CD4-positive, CD25-positive, alpha-beta regulatory T cell (primary cell): Measurements from ENCODE around the gene TMPRSS12. TPM values are rescaled to one million over a fixed set of nuclear protein-coding genes. Genes with fewer than 3 reads are reported as not detected.
"Not testable (repeated sequence)": the region's sequence is repeated elsewhere in the genome, so short reads cannot be mapped to it uniquely, and the experiment has no call there.

ENCODE experiments used
- ATAC-seq, 2 donors: fragments of 150-1000 bp; cut with Tn5 transposase; one replicate each; pipeline ENCODE4 v1.10.0; 2021; ENCODE audit warnings: low read depth in 2 of 2, moderate number of reproducible peaks in 2 of 2, moderate library complexity in 1 of 2
- DNase-seq, 3 donors: peaks; one replicate each; pipeline versions ENCODE4 v3.0.0 to v3.0.0-alpha.2; 2012 to 2022; ENCODE audit warnings: mixed read lengths in 1 of 3
- H3K27ac ChIP-seq: one replicate; pipeline ENCODE4 v1.7.0; 2013; ENCODE audit warnings: mild to moderate bottlenecking, low read length; ENCODE audit not compliant: insufficient read depth, poor library complexity, severe bottlenecking
- H3K27me3 ChIP-seq: one replicate; pipeline ENCODE4 v1.7.0; 2013; ENCODE audit warnings: low read length; ENCODE audit not compliant: control insufficient read depth, insufficient read depth
- H3K36me3 ChIP-seq: one replicate; pipeline ENCODE4 v1.7.0; 2013; ENCODE audit warnings: mild to moderate bottlenecking, low read length, moderate library complexity; ENCODE audit not compliant: control insufficient read depth, insufficient read depth
- H3K4me1 ChIP-seq: 2 replicates; pipeline ENCODE4 v1.7.0; 2013; ENCODE audit warnings: mild to moderate bottlenecking, low read length; ENCODE audit not compliant: insufficient read depth, control insufficient read depth, poor library complexity, severe bottlenecking
- H3K4me3 ChIP-seq: one replicate; pipeline ENCODE4 v1.7.0; 2013; ENCODE audit warnings: low read depth, mild to moderate bottlenecking, low read length, moderate library complexity
- H3K9me3 ChIP-seq, 2 experiments: 1 replicate in 1 of 2; 2 replicates in 1 of 2; pipeline ENCODE4 v1.7.0; 2013; ENCODE audit warnings: low read length in 2 of 2, mild to moderate bottlenecking in 1 of 2, moderate library complexity in 1 of 2; ENCODE audit not compliant: control insufficient read depth in 2 of 2
- H3K27ac Mint-ChIP-seq, 3 donors: one replicate each; pipeline ENCODE4 v1.8.0; 2020 to 2022; ENCODE audit warnings: mild to moderate bottlenecking in 3 of 3, mixed read lengths in 3 of 3, moderate library complexity in 2 of 3
- H3K27me3 Mint-ChIP-seq: one replicate; pipeline ENCODE4 v1.8.0; 2022; ENCODE audit warnings: mild to moderate bottlenecking, mixed read lengths
- H3K36me3 Mint-ChIP-seq: one replicate; pipeline ENCODE4 v1.8.0; 2020; ENCODE audit warnings: mixed read lengths
- H3K4me1 Mint-ChIP-seq, 4 donors: one replicate each; pipeline ENCODE4 v1.8.0; 2020 to 2022; ENCODE audit warnings: mixed read lengths in 4 of 4, mild to moderate bottlenecking in 1 of 4
- H3K4me3 Mint-ChIP-seq, 4 donors: one replicate each; pipeline ENCODE4 v1.8.0; 2020 to 2022; ENCODE audit warnings: mild to moderate bottlenecking in 4 of 4, mixed read lengths in 4 of 4, moderate library complexity in 3 of 4
- H3K9me3 Mint-ChIP-seq, 7 donors: one replicate each; pipeline ENCODE4 v1.8.0; 2020 to 2022; ENCODE audit warnings: mixed read lengths in 7 of 7, mild to moderate bottlenecking in 3 of 7, moderate library complexity in 2 of 7
- polyA plus RNA-seq, 4 donors: library from polyadenylated mRNA; unstranded; fragments of 300-500 nt; fragmentation: Illumina TruSeq; gene quantifications; one replicate each; pipeline ENCODE4 v1.2.3, GENCODE V29; 2021
- total RNA-seq: library from RNA; stranded (reverse); gene quantifications from one replicate; pipeline ENCODE4 v1.2.3, GENCODE V29; 2022

TMPRSS12 gene
- total RNA-seq (not detected), polyA plus RNA-seq (not detected)

- no peak within 1 kb of the TSS for H3K4me3 ChIP-seq
- H3K4me1 ChIP-seq = no peaks in the 10 kb centered on the region
- peaks cover 29% of the 10 kb centered on the region for H3K27me3 Mint-ChIP-seq
- H3K27me3 ChIP-seq = peaks cover 3% of the 10 kb centered on the region
- no peak for DNase-seq
- no peak within 1 kb of the TSS for H3K27ac Mint-ChIP-seq
- H3K4me3 Mint-ChIP-seq = no peak within 1 kb of the TSS
- ATAC-seq = no peak
- H3K9me3 Mint-ChIP-seq = peaks cover 0 to 13% (median 1%) of the 10 kb centered on the region in 7 donors
- peaks cover 0 to 2% of the 10 kb centered on the region in 2 experiments for H3K9me3 ChIP-seq
- H3K27ac ChIP-seq = no peak within 1 kb of the TSS
- H3K36me3 Mint-ChIP-seq = no peaks in the 10 kb centered on the region
- no peaks in the 10 kb centered on the region for H3K36me3 ChIP-seq
- no peaks in the 10 kb centered on the region for H3K4me1 Mint-ChIP-seq
These were observed at the start of gene TMPRSS12 for GRCh38 chr12:50842637-50843493. Gene TMPRSS12 (plus strand): TSS chr12:50842926. CDS start chr12:50842965, 39 bp downstream.

GRCh38 chr12:50799908-50800307 is 42.8 kb upstream of the TMPRSS12 start:
- no peak for ATAC-seq

GRCh38 chr12:50803230-50803875 is 39.4 kb upstream of the TMPRSS12 start:
- Mint-ChIP-seq H3K27me3 (no peaks in the 10 kb centered on the region), H3K9me3 (peaks cover 0 to 11% (median 9%) of the 10 kb centered on the region in 7 donors), H3K4me3 (no peak overlapping the region), H3K36me3 (peaks cover 46% of the 10 kb centered on the region), H3K4me1 (peaks cover 0 to 24% (median 9%) of the 10 kb centered on the region in 4 donors), H3K27ac (peak overlapping the region in 1 of 3 donors; percentile 7)
- Histone ChIP-seq H3K4me3 (no peak overlapping the region), H3K36me3 (peaks cover 30% of the 10 kb centered on the region), H3K4me1 (no peaks in the 10 kb centered on the region), H3K9me3 (peaks cover 15 to 17% of the 10 kb centered on the region in 2 experiments), H3K27me3 (no peaks in the 10 kb centered on the region), H3K27ac (no peak overlapping the region)
- no peak for DNase-seq
- no peak for ATAC-seq

More at GRCh38 chr12:50799908-50800307, 42.8 kb upstream of the TMPRSS12 start:
- H3K36me3 Mint-ChIP-seq = peaks cover 54% of the 10 kb centered on the region
- H3K4me3 ChIP-seq = no peak overlapping the region
- H3K27ac ChIP-seq = no peak overlapping the region
- no peaks in the 10 kb centered on the region for H3K27me3 Mint-ChIP-seq
- no peak overlapping the region for H3K4me3 Mint-ChIP-seq
- H3K9me3 ChIP-seq = peaks cover 15 to 18% of the 10 kb centered on the region in 2 experiments
- H3K4me1 ChIP-seq = no peaks in the 10 kb centered on the region
- H3K9me3 Mint-ChIP-seq = peaks cover 0 to 11% (median 9%) of the 10 kb centered on the region in 7 donors
- no peak overlapping the region for H3K27ac Mint-ChIP-seq
- H3K4me1 Mint-ChIP-seq = peaks cover 0 to 35% (median 11%) of the 10 kb centered on the region in 4 donors
- DNase-seq = peak in 1 of 3 donors; percentile 18
- H3K27me3 ChIP-seq = no peaks in the 10 kb centered on the region
- H3K36me3 ChIP-seq = peaks cover 56% of the 10 kb centered on the region

- H3K36me3 ChIP-seq = peaks cover 23% of the 10 kb centered on the region
- no peaks in the 10 kb centered on the region for H3K4me1 ChIP-seq
- Mint-ChIP-seq H3K27me3 (no peaks in the 10 kb centered on the region), H3K4me1 (peaks cover 0 to 17% (median 8%) of the 10 kb centered on the region in 4 donors), H3K27ac (peak overlapping the region in 1 of 3 donors; percentile 10), H3K4me3 (no peak overlapping the region), H3K36me3 (peaks cover 27% of the 10 kb centered on the region), H3K9me3 (peaks cover 0 to 2% (median 0%) of the 10 kb centered on the region in 7 donors)
- DNase-seq (no peak), ATAC-seq (no peak)
- H3K27me3 ChIP-seq = no peaks in the 10 kb centered on the region
- H3K27ac ChIP-seq = no peak overlapping the region
- H3K4me3 ChIP-seq = no peak overlapping the region
- H3K9me3 ChIP-seq = no peaks in the 10 kb centered on the region
These were observed 36.5 kb upstream of the TMPRSS12 start for GRCh38 chr12:50806176-50806575.

GRCh38 chr12:50809131-50809530 is 33.6 kb upstream of the TMPRSS12 start:
- H3K4me3 Mint-ChIP-seq, H3K4me3 ChIP-seq, H3K27me3 ChIP-seq, H3K4me1 Mint-ChIP-seq, H3K4me1 ChIP-seq, H3K27ac ChIP-seq, H3K9me3 ChIP-seq, ATAC-seq, H3K27me3 Mint-ChIP-seq, H3K9me3 Mint-ChIP-seq, DNase-seq, H3K27ac Mint-ChIP-seq: not testable (repeated sequence)
- H3K36me3 ChIP-seq = peaks cover 43% of the 10 kb centered on the region
- H3K36me3 Mint-ChIP-seq = peaks cover 35% of the 10 kb centered on the region

- not testable (repeated sequence) for H3K4me3 ChIP-seq, DNase-seq, H3K9me3 Mint-ChIP-seq, H3K4me3 Mint-ChIP-seq, H3K27me3 ChIP-seq, H3K4me1 Mint-ChIP-seq, H3K9me3 ChIP-seq, ATAC-seq, H3K4me1 ChIP-seq, H3K27me3 Mint-ChIP-seq, H3K27ac ChIP-seq
- Mint-ChIP-seq H3K27ac (peak overlapping the region in 1 of 3 donors; percentile 14), H3K36me3 (peaks cover 37% of the 10 kb centered on the region)
- H3K36me3 ChIP-seq = peaks cover 84% of the 10 kb centered on the region
These were observed 27.8 kb upstream of the TMPRSS12 start for GRCh38 chr12:50814921-50815320.

GRCh38 chr12:50820177-50820576 is 22.5 kb upstream of the TMPRSS12 start:
- Mint-ChIP-seq H3K27me3 (no peaks in the 10 kb centered on the region), H3K27ac (no peak overlapping the region), H3K4me1 (peaks cover 2 to 7% (median 3%) of the 10 kb centered on the region in 4 donors), H3K9me3 (no peaks in the 10 kb centered on the region), H3K36me3 (peaks cover 15% of the 10 kb centered on the region), H3K4me3 (no peak overlapping the region)
- no peaks in the 10 kb centered on the region for H3K9me3 ChIP-seq
- ATAC-seq = no peak
- no peak for DNase-seq
- H3K36me3 ChIP-seq = peaks cover 40% of the 10 kb centered on the region
- no peaks in the 10 kb centered on the region for H3K27me3 ChIP-seq
- H3K4me1 ChIP-seq = no peaks in the 10 kb centered on the region
- no peak overlapping the region for H3K4me3 ChIP-seq
- H3K27ac ChIP-seq = no peak overlapping the region
